ENCODE measurements around the gene GYS1.
"Not testable (repeated sequence)": the region's sequence is repeated elsewhere in the genome, so short reads cannot be mapped to it uniquely, and the experiment has no call there.

- TF ChIP-seq CTCF (IDR thresholded peaks at IDR 0.05): peak in 1 of 3 experiments; percentile 10
- TF ChIP-seq POLR2AphosphoS5 (IDR thresholded peaks at IDR 0.05); EP300 (IDR thresholded peaks at IDR 0.05); POLR2A (IDR thresholded peaks at IDR 0.05; ENCODE audit: low read depth): not testable (repeated sequence)
These were observed 43.7 kb upstream of the GYS1 start, which contains the start of gene CGB1 for GRCh38 chr19:49036815-49037214.
